GM21381 (cell line): ENCODE measurements around the gene MYO7B.
A peak's percentile ranks its signal among the peaks of the same experiment; 100 is the strongest.
"Not testable (repeated sequence)": the region's sequence is repeated elsewhere in the genome, so short reads cannot be mapped to it uniquely, and the experiment has no call there.

ENCODE experiments used
- ATAC-seq: cut with Tn5 transposase; IDR thresholded peaks from one replicate; pipeline ENCODE4 v1.9.1; 2021; ENCODE audit warnings: mild to moderate bottlenecking, moderate library complexity; ENCODE audit not compliant: unreplicated experiment

The MYO7B gene

GRCh38 chr2:127551221-127551930, 15.9 kb downstream of the MYO7B start:
- ATAC-seq = no peak

DNA sequence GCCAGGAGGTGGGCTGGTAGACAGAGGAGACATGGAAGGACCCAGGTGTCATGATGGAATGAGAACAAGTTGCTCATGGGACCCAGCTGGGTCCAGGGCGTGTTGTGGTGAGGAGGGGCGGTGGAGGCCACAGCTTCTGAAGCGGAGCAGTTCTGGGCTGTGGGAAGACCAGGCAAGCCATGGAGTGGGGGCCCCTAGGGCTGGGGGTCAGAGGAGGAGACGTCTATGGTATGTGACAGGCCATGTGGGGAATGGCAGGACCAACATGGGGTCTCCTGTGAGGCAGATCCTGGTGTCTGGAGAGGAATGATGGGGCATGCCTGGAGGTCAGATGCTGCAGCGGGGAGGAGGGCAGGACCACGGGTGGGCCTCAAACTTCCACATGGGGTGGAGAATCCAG, 16.9 kb downstream of the MYO7B start:
- ATAC-seq = no peak

DNA sequence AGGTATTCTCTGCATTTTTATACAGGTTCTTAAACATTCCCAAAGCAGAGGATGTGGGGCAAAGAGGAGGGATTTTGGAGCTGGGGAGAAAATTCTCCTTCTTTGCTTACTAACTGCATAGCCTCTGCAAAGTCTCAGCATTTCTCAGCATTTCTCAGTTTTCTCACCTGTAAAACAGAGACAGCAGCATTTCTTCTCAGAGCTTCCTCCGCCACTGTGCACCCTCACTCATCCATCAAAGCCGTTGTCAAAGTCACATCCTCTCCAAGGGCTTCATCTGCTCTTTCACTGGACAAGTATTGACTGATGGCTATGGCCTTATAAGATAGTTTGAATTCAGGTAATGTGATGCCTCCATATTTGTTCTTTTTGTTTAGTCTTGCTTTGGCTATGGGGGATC, 17.4 kb downstream of the MYO7B start:
- no peak for ATAC-seq

DNA sequence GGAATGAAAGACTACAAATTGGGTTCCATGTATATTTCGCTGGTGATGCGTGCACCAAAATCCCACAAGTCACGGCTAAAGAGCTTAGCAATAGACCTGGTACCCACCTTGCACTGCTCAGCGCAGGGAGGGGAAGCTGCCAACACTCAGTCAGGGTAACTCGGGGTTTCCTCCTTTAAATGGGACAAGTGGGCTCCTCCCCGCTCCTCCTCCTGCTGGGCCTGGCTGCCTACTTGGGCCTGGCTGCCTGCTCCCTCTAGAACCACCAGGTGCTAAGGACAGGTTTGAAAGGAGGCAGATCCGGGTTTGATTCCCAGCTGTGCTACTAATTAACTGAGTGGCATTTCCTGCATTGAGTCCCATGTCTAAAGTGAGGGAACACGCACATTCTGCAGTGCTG, 23.4 kb downstream of the MYO7B start:
- ATAC-seq = no peak

- ATAC-seq = no peak
Observed at GRCh38 chr2:127559454-127559853, 24.0 kb downstream of the MYO7B start.

- ATAC-seq = no peak
Observed at GRCh38 chr2:127560201-127560930, 24.9 kb downstream of the MYO7B start.

- no peak for ATAC-seq
Observed at GRCh38 chr2:127560931-127561280, 25.4 kb downstream of the MYO7B start.

DNA sequence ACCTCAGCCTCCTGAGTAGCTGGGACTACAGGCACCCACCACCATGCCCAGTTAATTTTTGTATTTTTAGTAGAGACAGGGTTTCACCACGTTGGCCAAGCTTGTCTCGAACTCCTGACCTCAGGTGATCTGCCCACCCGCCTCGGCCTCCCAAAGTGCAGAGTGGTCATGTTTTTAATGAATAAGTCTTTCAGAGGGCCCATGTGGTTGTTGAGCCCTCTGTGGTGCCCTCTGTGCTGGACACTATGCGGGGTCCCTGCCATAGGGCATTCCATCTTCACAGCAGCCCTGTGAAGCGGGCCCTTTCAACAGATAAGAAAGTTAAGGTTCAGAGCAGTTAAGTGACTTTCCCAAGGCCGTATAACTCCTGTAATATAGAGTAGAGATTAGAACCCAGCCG, 25.9 kb downstream of the MYO7B start:
- no peak for ATAC-seq

DNA sequence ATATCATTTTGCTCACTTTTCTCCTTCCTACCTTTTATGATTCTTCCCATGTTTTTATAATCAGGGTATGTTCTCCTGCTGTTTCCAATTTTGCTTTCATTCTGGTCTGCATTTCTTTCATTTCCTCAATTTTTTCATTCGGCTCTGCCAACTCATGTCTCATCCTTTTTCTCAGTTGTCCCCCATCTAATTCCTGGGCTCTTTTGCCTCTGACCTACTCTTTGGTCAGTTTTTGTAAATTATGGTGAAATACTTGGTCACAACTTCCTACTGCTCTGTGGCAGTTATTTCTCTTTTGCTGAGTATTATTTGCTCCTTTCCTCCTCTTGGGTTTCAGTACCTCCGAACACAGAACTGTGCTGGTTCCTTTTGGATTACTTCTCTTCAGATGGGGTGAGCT, 27.5 kb downstream of the MYO7B start:
- ATAC-seq = no peak

- ATAC-seq = peak; percentile 95
Observed at GRCh38 chr2:127563458-127564428, 28.3 kb downstream of the MYO7B start.

DNA sequence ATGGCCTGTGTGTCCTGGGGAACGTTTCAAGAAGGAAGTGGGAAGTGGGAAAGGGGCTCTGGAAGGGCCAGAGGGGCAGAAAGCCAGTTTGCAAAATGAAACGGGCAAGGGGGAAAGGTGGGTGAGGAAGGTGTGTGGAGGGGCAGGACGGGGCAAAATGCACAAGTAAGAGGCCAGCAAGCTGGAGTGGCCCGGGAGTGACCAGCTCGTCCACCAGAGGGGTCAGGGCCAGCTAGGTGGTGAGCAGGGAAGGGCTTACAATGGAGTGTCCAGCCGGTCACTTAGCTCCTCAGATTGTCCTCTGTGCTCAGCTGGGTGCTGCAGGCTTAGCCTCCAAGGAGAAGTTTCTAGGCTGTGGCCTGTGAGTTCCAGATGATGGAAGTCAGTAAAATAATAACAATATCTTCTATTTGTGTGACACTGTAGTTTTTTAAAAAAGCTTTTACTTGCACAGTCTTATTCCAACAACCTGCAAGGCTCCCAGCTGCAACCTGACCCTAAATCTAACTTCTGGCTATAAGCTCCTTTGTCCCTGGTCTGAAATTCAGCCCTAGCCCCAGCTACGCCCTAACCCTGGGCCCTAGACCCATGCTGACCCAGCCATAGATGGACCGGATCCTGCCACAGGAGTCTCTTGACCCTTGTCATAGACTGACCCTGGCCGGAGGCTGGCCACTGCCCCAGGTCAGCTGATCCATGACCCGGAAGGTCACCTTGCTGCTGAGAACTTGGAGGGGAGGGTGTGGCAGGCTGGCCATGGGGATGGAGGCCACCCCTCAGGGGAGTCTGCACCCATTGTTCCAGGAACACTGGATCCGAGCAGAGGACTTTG, 29.2 kb downstream of the MYO7B start:
- no peak for ATAC-seq

DNA sequence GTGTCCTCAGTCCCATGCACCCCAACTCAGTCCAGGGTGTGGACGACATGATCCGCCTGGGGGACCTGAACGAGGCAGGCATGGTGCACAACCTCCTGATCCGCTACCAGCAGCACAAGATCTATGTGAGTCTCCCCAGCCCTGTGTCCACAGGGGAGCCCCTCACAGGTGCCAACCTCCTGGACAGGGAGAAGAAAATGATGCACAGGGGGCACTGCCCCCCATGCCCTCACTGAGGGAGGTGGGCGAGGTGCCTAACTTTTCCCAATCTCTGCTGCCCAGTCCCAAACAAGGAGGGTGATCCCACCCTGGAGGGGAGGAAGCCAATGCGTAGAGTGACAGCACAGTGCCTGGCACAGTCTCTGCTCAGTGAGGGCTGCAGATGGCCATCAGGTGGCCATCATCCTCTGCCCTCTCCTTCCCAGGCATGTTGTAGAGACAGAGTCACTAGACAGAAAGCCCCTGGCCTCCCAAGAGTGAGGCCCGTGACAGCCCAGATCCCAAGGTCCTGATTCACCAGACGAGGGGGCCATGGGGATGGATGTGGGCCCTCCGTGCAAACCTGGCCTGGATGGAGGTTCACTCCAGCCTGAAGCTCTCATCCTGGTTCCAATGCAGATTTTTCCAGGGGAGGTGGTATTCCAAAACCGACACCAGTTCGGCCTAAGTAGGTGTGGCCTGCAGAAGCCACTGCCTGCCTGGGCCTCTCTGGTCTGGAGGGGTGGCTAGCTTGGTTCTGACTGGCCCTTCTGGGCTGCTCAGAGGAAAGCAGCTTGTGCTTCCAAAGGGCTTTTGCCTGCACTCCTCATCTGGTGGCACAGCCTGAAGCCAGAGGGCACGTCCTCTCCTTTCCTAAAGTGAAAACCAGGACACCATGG, 30.0 kb downstream of the MYO7B start:
- ATAC-seq = no peak

DNA sequence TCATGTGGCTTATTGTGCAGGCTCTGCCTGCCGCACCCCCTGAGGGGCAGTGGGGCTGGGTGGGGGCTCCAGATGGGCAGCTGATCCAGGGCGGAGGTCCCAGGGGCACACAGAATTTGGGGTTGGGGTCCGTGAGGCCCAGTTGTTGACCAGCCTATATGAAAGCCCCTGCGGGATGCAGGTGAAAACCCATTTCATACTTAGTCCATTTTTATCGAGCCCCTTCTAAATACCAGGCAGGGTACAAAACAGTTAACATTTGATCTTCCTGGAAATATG, 30.6 kb downstream of the MYO7B start:
- no peak for ATAC-seq

- ATAC-seq = no peak
Observed at GRCh38 chr2:127566576-127566975, 31.1 kb downstream of the MYO7B start.

- ATAC-seq = no peak
Observed at GRCh38 chr2:127567351-127567854, 31.9 kb downstream of the MYO7B start.

- no peak for ATAC-seq
Observed at GRCh38 chr2:127568128-127568527, 32.6 kb downstream of the MYO7B start.

GRCh38 chr2:127569666-127570065, 34.2 kb downstream of the MYO7B start:
- ATAC-seq = no peak

DNA sequence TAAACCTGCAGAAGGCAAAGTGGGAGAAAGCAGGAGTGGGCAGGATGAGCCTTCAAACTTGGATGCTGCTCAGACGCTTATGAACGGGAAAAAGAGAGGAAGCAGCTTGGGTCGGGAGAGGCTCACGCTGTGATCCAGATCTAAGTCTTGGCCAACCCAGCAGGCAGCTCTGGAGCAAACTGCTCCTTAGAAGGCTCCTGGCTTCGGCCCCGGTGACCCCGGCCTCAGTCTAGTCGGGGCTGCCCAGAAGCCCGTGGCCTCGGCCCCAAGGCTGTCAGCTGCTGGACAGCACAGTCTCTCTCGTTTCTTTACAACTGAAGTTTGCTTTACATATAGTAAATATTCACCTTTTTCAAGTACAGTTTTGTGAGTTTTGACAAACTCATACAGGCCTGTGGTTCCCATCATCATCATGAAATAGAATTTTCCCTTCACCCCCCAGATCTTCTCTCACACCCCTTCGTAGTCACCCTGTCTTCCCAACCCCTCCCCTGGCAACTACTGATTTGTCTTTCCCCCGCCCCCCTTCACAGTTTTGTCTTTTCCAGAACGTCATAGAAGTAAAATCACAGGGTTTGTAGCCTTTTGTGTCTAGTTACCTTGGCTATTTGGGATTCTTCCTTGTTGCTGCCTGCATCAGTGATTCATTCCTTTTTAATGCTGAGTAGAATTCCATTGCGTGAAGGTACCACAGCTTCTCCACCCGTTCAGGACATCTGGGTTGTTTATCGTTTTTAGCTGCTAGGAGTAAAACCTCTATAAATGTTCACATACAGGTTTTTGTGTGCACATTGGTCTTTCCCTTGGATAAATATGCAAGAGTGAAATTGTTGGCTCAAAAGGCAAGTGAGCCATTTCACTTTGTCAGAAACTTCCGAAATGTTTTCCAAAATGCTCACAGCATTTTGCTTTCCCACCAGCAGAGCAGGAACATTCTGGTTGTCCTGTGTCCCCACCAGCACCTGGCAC, 35.1 kb downstream of the MYO7B start:
- ATAC-seq = no peak

- ATAC-seq = not testable (repeated sequence)
Observed at GRCh38 chr2:127572352-127572751, 36.9 kb downstream of the MYO7B start.
